Fibroblast of lung (primary cell): ENCODE data around the gene HOPX.

ENCODE experiments used
- EZH2 ChIP-seq: IDR thresholded peaks from 2 replicates; pipeline ENCODE4 v1.5.1; 2012; ENCODE audit warnings: low read length, control low read depth, mild to moderate bottlenecking; ENCODE audit errors: missing control alignments
- TF ChIP-seq, protein P1 (sequence below), 2 donors: IDR thresholded peaks in 1 of 2; conservative IDR thresholded peaks in 1 of 2; 1 replicate in 1 of 2; 2 replicates in 1 of 2; pipeline ENCODE4 v1.5.1; 2011 to 2012; ENCODE audit warnings: low read length in 2 of 2, control low read depth in 1 of 2, inconsistent platforms in 1 of 2, low read depth in 1 of 2, mild to moderate bottlenecking in 1 of 2

DNA sequence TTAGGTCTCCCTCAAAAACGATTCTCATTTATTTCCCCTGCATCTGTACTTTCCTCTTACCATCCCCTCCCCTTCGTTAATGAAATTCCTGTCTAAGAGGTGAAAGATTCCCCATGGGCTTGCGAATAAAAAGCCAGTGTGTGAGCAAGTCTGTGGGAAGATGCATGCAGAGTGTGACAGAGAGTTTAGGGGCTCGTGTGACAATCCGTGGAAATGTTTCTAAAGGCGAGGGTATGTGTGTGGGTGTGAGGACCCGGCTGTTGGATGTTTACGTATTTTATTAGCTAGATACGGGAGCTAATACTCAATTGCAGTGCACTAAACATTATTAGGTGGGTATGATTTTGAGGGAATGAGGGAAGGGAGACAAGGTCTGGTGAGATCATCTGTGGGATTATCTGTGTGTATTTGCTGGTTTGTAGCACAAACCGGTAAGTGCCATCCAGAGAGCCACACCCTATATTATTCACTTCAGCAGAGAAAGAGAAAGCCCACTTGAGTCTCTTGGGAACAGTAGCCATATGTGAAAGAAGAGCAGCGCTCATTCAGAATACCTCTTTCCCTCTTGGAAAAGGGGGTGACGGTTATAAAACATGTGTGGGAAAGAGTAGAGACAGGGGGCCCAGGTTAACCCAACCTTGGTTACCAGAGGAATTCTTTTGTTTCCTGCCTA is 893 bp upstream of the HOPX start:
- TF ChIP-seq, protein P1, sequence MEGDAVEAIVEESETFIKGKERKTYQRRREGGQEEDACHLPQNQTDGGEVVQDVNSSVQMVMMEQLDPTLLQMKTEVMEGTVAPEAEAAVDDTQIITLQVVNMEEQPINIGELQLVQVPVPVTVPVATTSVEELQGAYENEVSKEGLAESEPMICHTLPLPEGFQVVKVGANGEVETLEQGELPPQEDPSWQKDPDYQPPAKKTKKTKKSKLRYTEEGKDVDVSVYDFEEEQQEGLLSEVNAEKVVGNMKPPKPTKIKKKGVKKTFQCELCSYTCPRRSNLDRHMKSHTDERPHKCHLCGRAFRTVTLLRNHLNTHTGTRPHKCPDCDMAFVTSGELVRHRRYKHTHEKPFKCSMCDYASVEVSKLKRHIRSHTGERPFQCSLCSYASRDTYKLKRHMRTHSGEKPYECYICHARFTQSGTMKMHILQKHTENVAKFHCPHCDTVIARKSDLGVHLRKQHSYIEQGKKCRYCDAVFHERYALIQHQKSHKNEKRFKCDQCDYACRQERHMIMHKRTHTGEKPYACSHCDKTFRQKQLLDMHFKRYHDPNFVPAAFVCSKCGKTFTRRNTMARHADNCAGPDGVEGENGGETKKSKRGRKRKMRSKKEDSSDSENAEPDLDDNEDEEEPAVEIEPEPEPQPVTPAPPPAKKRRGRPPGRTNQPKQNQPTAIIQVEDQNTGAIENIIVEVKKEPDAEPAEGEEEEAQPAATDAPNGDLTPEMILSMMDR (conservative IDR thresholded peaks at IDR 0.05 in 1 of 2, IDR thresholded peaks at IDR 0.05 in 1 of 2; ENCODE audit: low read depth in 1 of 2, low read length in 2 of 2): no peak
- TF ChIP-seq EZH2: no peak
